Nephron progenitor cell (in vitro differentiated cells): Measurements from ENCODE around the gene EPB42.

Source experiments
- DNase-seq: peaks from one replicate; pipeline ENCODE4 v3.0.0; 2021
- H3K27ac Mint-ChIP-seq: 2 replicates; pipeline ENCODE4 v1.8.0; 2021; ENCODE audit warnings: mild to moderate bottlenecking, moderate library complexity, mixed read lengths
- H3K27me3 Mint-ChIP-seq: 2 replicates; pipeline ENCODE4 v1.8.0; 2021; ENCODE audit warnings: mild to moderate bottlenecking, low read depth, mixed read lengths; ENCODE audit not compliant: poor library complexity
- H3K36me3 Mint-ChIP-seq: 2 replicates; pipeline ENCODE4 v1.8.0; 2021; ENCODE audit warnings: low read depth, mixed read lengths
- H3K4me1 Mint-ChIP-seq: 2 replicates; pipeline ENCODE4 v1.8.0; 2021; ENCODE audit warnings: mixed read lengths
- H3K4me3 Mint-ChIP-seq: 2 replicates; pipeline ENCODE4 v1.8.0; 2021; ENCODE audit warnings: mild to moderate bottlenecking, moderate library complexity, mixed read lengths
- H3K9me3 Mint-ChIP-seq: 2 replicates; pipeline ENCODE4 v1.8.0; 2021; ENCODE audit warnings: mild to moderate bottlenecking, moderate library complexity, mixed read lengths
- CTCF ChIP-seq: fragments of 200-600 bp; sonication (generic); IDR thresholded peaks from 2 replicates; pipeline ENCODE4 v1.5.0; 2021; ENCODE audit warnings: antibody characterized with exemption

The EPB42 gene

DNA sequence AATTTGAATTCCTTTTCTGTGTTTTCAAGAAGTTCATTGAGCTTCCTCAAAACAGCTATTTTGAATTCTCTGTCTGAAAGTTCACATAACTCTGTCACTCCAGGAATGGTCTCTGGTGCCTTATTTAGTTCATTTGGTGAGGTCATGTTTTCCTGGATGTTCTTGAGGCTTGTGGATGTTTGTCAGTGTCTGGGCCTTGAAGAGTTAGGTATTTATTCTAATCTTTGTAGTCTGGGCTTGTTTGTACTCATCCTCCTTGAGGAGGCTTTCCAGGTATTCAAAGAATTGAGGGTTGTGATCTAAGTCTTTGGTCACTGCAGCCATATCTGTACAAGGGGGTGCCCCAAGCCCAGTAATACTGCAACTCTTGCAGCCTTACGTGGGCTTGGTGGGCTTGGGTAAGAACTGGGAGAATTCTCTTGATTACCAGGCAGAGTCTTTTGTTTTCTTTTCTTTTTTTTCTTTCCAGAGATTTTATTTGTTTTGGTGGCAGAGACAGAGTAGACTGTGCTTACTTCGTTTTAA, 55.0 kb downstream of the EPB42 start:
- Mint-ChIP-seq H3K9me3 (peaks cover 21% of the 10 kb centered on the region), H3K36me3 (peaks cover 53% of the 10 kb centered on the region), H3K27ac (no peak overlapping the region), H3K4me3 (no peak overlapping the region), H3K4me1 (no peaks in the 10 kb centered on the region), H3K27me3 (no peaks in the 10 kb centered on the region)
- no peak for DNase-seq
- no peak for TF ChIP-seq CTCF

DNA sequence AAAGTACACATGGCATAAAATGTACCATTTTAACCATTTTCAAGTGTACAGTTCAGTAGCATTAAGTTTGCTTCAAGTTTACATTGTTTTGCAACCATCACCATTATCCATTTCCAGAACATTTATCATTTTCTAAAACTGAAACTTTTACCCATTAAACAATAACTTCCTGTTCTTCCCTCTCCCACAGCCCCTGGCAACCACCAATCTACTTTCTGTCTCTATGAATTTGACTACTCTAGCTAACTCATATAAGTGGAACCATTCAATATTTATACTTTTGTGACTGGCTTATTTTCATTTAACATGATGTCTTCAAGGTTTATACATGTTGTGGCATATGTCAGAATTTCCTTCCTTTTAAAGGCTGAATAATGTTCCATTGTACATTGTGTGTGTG, 67.5 kb downstream of the EPB42 start:
- Mint-ChIP-seq H3K27me3 (no peaks in the 10 kb centered on the region), H3K4me3 (no peak overlapping the region), H3K36me3 (peaks cover 14% of the 10 kb centered on the region), H3K27ac (no peak overlapping the region), H3K9me3 (no peaks in the 10 kb centered on the region), H3K4me1 (no peaks in the 10 kb centered on the region)
- DNase-seq, result no peak
- TF ChIP-seq CTCF, result no peak

- TF ChIP-seq CTCF, result no peak
- no peak overlapping the region for H3K4me3 Mint-ChIP-seq
- H3K4me1 Mint-ChIP-seq, result no peaks in the 10 kb centered on the region
- H3K27ac Mint-ChIP-seq, result no peak overlapping the region
- no peaks in the 10 kb centered on the region for H3K27me3 Mint-ChIP-seq
- H3K9me3 Mint-ChIP-seq, result no peaks in the 10 kb centered on the region
- H3K36me3 Mint-ChIP-seq, result peaks cover 6% of the 10 kb centered on the region
- no peak for DNase-seq
These were observed 69.1 kb downstream of the EPB42 start for GRCh38 chr15:43151688-43152087.

GRCh38 chr15:43150191-43150929, 70.5 kb downstream of the EPB42 start:
- H3K36me3 Mint-ChIP-seq, result peaks cover 6% of the 10 kb centered on the region
- no peak overlapping the region for H3K27ac Mint-ChIP-seq
- no peaks in the 10 kb centered on the region for H3K9me3 Mint-ChIP-seq
- H3K4me3 Mint-ChIP-seq, result no peak overlapping the region
- DNase-seq, result no peak
- no peaks in the 10 kb centered on the region for H3K4me1 Mint-ChIP-seq
- no peaks in the 10 kb centered on the region for H3K27me3 Mint-ChIP-seq
- no peak for TF ChIP-seq CTCF
